Measurements from ENCODE around the gene FTO.

Gene FTO

DNA sequence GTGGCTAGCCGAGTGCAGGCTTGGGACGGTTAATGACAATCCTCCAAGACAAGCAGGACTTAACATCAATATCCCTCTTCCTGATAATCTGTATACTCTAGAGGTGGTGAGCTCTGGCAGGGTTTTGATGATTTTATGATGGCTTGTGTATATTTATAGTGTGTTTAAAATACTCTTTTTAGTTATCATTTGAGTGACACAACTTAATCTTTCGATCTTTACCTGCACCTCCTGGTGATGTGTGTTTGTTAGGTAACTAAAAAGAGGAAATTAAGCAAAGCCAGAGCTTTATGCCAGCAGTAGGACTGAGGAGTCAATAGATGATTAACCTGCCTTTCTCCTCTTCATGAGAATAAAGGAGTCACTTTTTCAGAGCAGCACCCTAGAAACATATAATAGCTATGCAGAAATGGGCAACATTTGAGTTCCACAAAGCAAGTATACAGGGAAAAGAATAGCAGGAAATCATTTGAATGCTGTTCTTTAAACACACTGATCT lies 372.1 kb downstream of the FTO start:
- Histone ChIP-seq H3K4me3 (ENCODE audit: low read depth, low read length) (no peak overlapping the region), H3K9me3 (no peaks in the 10 kb centered on the region), H3K36me3 (no peaks in the 10 kb centered on the region), H3K4me1 (no peaks in the 10 kb centered on the region; the same call in 1 of the 2 replicates), H3K27me3 (no peaks in the 10 kb centered on the region)
- DNase-seq: no peak
- TF ChIP-seq, protein P1, sequence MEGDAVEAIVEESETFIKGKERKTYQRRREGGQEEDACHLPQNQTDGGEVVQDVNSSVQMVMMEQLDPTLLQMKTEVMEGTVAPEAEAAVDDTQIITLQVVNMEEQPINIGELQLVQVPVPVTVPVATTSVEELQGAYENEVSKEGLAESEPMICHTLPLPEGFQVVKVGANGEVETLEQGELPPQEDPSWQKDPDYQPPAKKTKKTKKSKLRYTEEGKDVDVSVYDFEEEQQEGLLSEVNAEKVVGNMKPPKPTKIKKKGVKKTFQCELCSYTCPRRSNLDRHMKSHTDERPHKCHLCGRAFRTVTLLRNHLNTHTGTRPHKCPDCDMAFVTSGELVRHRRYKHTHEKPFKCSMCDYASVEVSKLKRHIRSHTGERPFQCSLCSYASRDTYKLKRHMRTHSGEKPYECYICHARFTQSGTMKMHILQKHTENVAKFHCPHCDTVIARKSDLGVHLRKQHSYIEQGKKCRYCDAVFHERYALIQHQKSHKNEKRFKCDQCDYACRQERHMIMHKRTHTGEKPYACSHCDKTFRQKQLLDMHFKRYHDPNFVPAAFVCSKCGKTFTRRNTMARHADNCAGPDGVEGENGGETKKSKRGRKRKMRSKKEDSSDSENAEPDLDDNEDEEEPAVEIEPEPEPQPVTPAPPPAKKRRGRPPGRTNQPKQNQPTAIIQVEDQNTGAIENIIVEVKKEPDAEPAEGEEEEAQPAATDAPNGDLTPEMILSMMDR (IDR thresholded peaks at IDR 0.05; ENCODE audit: low read depth, low read length): no peak

DNA sequence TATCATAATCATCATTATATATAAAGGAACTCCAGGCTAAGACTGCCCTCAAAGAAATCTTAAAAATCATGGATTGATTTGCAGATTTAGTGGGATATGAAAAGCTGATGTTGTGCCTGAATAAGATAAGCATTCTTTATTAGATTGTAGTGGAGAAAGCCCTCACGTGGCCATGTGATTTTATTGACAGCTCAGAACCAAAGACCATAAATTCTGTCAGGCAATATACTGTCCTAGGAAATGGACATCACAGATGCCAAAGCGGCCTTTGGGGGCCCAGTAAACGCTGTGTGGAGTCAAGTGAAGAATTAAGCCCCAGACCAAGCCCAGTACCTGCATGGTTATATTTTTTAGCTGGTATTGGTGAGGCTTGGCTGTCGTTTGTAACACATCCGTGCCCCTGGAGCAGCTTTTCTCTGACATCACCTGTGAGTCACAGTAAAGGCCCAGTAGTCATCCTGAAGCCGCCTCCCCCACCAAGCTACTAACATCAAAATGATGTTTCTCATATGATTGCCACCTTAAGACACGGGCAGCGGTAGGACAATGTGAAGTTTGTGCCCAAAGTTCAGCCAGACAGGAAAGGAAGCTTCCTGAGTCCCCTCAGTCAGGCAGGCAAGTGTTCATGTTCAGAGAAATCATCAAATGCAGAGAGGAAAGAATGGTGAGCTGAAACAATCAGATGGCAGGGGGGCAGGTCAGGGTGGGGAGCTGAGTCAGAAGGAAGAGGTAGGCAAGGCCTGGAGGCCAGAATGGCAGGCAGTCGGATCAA lies 373.3 kb downstream of the FTO start:
- Histone ChIP-seq H3K4me1 (no peaks in the 10 kb centered on the region), H3K9me3 (no peaks in the 10 kb centered on the region), H3K27me3 (no peaks in the 10 kb centered on the region), H3K4me3 (ENCODE audit: low read depth, low read length) (no peak overlapping the region), H3K36me3 (no peaks in the 10 kb centered on the region)
- TF ChIP-seq, protein P1 (IDR thresholded peaks at IDR 0.05; ENCODE audit: low read depth, low read length): no peak
- DNase-seq: no peak

DNA sequence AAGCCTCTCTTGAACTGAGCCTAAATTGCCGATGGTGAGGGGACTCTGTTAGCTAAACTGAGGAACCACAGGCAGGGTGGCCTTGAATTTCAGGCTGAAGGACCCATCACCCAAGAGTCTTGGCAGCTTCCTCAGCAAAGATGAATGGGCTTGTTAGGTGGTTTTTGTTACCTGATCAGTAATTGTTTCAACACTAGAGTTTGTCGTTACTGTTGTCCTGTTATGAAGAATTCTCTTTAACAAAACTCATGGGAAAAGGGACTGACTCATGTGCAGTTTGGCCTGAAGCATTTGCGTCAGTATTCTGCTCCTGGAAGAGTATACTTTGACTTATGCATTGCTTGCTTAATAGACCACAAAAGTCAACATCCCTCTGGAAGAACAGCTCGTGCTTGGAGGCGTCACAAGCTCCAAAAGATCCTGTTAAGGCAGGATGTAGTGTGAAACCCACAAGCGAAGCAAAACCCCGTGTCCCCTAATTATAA lies 376.6 kb downstream of the FTO start:
- H3K4me3 ChIP-seq (ENCODE audit: low read depth, low read length): no peak overlapping the region
- no peaks in the 10 kb centered on the region for H3K4me1 ChIP-seq
- DNase-seq: no peak
- no peaks in the 10 kb centered on the region for H3K36me3 ChIP-seq
- H3K27me3 ChIP-seq: no peaks in the 10 kb centered on the region
- TF ChIP-seq, protein P1 (IDR thresholded peaks at IDR 0.05; ENCODE audit: low read depth, low read length): no peak
- H3K9me3 ChIP-seq: no peaks in the 10 kb centered on the region

DNA sequence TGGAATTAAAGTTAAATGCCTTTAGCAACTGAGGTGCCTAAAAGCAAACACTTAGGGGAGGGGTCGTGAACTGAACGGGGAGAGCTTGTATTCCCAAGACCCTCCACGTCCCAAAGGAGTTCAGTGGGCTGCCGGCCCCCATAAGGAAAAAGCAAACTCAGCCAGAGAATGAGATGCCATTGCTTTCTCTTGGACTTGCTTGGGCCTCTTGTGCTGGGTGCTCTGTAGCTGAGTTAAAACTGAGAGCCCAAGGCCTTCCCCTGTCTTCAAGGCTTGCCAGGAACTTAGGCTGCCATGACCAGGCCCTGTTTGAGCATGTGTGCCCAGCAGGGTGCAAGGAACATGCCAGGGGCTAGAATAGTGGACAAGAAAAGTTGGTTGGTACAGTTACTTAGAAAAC lies 382.8 kb downstream of the FTO start:
- no peaks in the 10 kb centered on the region for H3K4me1 ChIP-seq
- H3K27me3 ChIP-seq: no peaks in the 10 kb centered on the region
- no peaks in the 10 kb centered on the region for H3K36me3 ChIP-seq
- H3K9me3 ChIP-seq: no peaks in the 10 kb centered on the region
- H3K4me3 ChIP-seq (ENCODE audit: low read depth, low read length): no peak overlapping the region
- DNase-seq: no peak
- TF ChIP-seq, protein P1 (IDR thresholded peaks at IDR 0.05; ENCODE audit: low read depth, low read length): no peak

DNA sequence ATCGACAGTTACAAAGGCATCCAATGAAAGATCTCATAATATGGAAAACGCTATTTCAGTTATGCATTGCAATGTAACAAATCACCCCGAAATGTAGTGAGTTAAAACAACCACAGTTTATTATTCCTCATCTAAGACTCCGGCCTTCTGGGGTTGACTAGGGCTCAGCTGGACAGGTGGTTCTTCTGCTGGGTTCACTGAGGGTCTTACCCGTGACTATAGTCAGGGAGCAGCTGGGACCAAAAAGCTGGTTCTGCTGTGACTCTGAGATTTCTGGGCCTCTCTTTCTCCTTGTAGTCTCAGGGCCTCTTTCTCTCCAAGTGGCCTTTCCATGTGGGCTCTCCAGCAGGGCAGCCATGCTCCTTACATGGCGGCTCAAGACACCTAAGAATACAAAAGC lies 386.6 kb downstream of the FTO start:
- Histone ChIP-seq H3K4me3 (ENCODE audit: low read depth, low read length) (no peak overlapping the region), H3K27me3 (no peaks in the 10 kb centered on the region), H3K9me3 (no peaks in the 10 kb centered on the region), H3K4me1 (no peaks in the 10 kb centered on the region), H3K36me3 (no peaks in the 10 kb centered on the region)
- TF ChIP-seq, protein P1 (IDR thresholded peaks at IDR 0.05; ENCODE audit: low read depth, low read length): no peak
- no peak for DNase-seq

DNA sequence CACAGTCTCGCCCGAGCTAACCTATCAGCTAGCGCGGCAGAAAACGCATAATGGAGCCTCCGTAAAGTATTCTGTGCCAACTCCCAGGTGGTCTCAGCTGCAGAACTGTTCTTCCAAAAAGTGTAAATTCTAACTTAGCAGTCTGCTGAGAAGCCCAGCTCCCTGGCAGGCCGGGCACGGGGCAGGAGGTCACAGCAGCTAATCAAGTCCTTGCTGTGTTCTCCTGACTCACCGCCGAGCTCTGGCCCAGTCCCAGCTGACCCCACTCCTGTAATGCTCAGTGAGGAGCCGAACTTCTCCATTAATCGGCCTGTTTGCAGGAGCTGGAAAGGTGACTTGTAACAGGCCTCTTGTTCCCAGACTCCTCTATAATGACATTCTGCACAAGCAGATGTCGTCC lies 389.3 kb downstream of the FTO start:
- Histone ChIP-seq H3K36me3 (no peaks in the 10 kb centered on the region), H3K4me3 (ENCODE audit: low read depth, low read length) (no peak overlapping the region), H3K9me3 (no peaks in the 10 kb centered on the region), H3K4me1 (0 out of 2 replicates have a peak, but pooled peaks cover 2% of the 10 kb centered on the region), H3K27me3 (no peaks in the 10 kb centered on the region)
- no peak for DNase-seq
- TF ChIP-seq, protein P1 (IDR thresholded peaks at IDR 0.05; ENCODE audit: low read depth, low read length): no peak

All from BE2C (cell line).